GM23248 (cell line): ENCODE data around the gene CD72.

Source experiments
- EZH2 ChIP-seq: fragments of 200-600 bp; sonication (generic); IDR thresholded peaks from 2 replicates; pipeline ENCODE4 v1.6.1; 2018; ENCODE audit warnings: antibody characterized with exemption, mild to moderate bottlenecking; ENCODE audit not compliant: insufficient read depth, poor library complexity, severe bottlenecking
- EZH2phosphoT487 ChIP-seq: fragments of 200-600 bp; sonication (generic); IDR thresholded peaks from 2 replicates; pipeline ENCODE4 v1.6.1; 2018; ENCODE audit warnings: antibody characterized with exemption, moderate library complexity, mild to moderate bottlenecking, low read depth; ENCODE audit not compliant: insufficient read depth

- TF ChIP-seq EZH2 (no peak), EZH2phosphoT487 (no peak)
Measured at GRCh38 chr9:35611230-35611797, 6.9 kb downstream of the CD72 start.
